UCSD-AML1 (cell line): Measurements from ENCODE around the gene ZNF26.
A peak's percentile ranks its signal among the peaks of the same experiment; 100 is the strongest.
"Not testable (repeated sequence)": the region's sequence is repeated elsewhere in the genome, so short reads cannot be mapped to it uniquely, and the experiment has no call there.

Experiments used
- DNase-seq: peaks from one replicate; lab custom pipeline; 2025; ENCODE audit not compliant: unreplicated experiment; lab: John Stamatoyannopoulos, UW

Gene ZNF26

GRCh38 chr12:132955094-132956010, 30.8 kb upstream of the ZNF26 start:
- no peak for DNase-seq

- peak; percentile 86 for DNase-seq
These were observed 30.0 kb upstream of the ZNF26 start, which contains the start of gene ZNF605 for GRCh38 chr12:132956011-132956788. Gene ZNF605 (minus strand): TSS chr12:132956306. CDS start chr12:132945635, 10,671 bp downstream.

GRCh38 chr12:132961790-132962189, 24.4 kb upstream of the ZNF26 start:
- not testable (repeated sequence) for DNase-seq

GRCh38 chr12:132963947-132964346, 22.2 kb upstream of the ZNF26 start:
- DNase-seq = not testable (repeated sequence)

GRCh38 chr12:132965796-132966195, 20.4 kb upstream of the ZNF26 start:
- no peak for DNase-seq

- no peak for DNase-seq
These were observed 19.3 kb upstream of the ZNF26 start for GRCh38 chr12:132966676-132967415.

DNA sequence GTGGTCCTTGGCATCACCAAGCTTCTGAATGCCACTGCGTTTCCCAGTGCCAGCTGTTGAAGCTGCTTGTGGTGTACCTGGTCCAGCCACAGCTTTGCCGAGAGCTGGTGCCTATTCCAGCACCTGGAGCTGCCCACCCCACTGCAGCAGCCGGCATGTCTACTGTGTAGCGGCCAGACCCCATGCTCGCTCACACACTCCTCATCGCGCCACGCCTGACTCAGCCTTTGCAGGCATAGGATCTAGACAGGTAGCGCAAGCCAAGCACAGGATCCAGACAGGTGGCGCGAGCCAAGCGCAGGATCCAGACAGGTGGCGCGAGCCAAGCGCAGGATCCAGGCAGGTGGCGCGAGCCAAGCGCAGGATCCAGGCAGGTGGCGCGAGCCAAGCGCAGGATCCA, 18.4 kb upstream of the ZNF26 start:
- DNase-seq = no peak

GRCh38 chr12:132972374-132972773, 13.8 kb upstream of the ZNF26 start:
- DNase-seq = no peak

GRCh38 chr12:132976870-132977269, 9.3 kb upstream of the ZNF26 start:
- not testable (repeated sequence) for DNase-seq

GRCh38 chr12:132986885-132987225, 688 bp downstream of the ZNF26 start:
- DNase-seq = no peak

DNA sequence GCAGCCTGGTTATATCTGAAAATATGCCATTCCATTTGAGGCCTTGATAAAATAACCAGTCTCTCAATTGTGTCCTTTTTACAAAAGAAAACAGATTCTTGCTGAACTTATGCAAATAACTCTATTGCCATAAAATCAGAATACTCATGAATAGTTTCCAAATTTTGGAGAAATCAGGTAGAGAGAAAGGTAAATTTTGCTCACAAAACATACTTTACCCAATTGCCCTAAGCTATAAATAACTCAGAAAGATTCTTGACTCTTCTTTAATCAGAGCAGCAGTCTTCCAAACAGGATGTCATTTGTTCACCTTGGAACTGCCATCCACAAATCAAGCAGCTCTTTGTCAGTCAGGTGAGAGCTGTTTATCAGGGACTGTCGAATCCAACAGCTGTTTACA, 12.6 kb downstream of the ZNF26 start:
- no peak for DNase-seq

DNA sequence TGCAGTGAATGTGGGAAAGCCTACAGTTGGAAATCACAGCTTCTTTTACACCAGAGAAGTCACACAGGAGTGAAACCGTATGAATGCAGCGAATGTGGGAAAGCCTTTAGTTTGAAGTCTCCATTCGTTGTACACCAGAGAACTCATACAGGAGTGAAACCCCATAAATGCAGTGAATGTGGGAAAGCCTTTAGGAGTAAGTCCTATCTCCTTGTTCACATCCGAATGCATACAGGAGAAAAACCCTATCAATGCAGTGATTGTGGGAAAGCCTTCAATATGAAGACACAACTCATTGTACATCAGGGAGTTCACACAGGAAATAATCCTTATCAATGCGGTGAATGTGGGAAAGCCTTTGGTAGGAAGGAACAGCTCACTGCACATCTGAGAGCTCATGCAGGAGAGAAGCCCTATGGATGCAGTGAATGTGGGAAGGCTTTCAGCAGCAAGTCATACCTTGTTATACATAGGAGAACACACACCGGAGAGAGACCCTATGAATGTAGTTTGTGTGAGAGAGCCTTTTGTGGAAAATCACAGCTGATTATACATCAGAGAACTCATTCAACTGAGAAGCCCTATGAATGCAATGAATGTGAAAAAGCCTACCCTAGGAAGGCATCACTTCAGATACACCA, 24.6 kb downstream of the ZNF26 start:
- DNase-seq = no peak

DNA sequence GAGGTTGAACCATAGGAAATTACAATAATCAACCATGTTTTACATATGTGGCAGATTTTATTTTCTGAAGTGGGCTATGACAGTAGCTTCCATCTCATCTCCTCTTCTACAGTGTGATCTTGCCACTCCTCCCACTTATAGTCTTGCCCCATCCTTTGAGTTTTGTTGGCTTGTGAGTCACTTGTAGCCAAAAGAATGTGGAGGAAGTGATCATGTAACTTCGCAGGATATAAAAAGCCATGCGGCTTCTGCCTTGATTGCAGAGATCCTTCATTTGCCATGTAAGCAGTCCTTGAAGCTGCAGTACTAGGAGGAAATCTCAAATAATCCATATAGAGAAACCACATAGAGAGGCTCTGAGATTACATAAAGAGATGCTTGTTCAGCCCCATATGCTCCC, 37.4 kb downstream of the ZNF26 start:
- no peak for DNase-seq

DNA sequence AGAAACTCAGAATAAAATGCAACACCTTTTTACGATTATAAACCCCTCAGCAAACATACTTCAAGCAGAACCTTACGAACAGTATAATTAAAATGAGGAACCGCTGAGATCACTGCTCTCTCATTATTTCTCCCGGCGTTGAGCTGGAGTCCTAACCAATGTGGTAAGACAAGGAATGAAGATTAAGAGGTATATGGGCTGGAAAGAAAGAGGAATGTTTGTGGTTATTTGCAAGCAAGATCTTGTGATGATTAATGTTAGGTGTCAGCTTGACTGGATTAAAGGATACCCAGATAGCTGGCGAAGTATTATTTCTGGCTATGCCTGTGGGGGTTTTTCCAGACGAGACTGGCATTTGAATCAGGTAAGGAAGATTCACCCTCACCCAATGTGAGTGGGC, 40.8 kb downstream of the ZNF26 start:
- DNase-seq = no peak

DNA sequence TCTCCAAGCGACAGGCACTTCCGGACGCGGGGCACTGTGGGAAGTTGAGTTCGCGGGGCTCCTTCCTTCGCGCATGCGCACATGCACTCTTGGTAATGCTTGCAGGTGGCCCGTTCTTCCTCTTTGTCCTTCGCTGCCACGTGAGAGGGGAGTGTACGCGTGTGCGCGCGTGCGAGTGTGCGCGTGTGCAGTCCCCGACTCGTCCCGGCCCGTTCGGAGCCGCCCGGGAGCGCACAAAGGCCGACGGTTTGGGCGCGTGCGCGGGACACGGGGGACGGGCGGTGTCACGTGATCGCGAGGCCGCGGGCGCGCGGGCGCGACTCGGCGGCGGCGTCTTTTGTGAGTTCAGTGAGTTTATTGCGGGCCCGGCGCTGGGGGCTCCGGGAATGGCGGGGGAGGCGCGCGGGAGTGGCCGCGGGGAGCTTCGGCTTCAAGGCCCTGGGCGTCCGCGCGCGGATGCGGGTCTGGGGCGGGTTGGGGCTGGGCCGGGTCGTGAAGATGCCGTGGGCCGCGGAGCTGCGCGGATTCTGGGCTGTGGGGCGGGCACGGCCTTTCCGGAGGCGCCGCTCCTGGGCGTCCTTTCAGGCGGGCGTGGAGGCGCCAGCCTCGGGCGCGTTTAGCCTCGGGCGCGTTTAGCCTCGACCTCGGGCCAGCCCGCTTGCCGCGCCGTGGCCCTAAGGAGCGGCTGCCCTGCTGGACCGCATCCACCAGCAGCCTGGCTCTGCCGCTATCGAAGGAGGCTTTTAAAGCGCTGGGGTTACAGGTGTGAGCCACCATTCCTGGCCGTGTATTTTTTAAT, 51.2 kb downstream of the ZNF26 start, which contains the start of gene ZNF84:
Gene ZNF84 (plus strand): TSS at position 303 of the 799 bp plus-strand sequence. CDS start 3,959 bp downstream, outside the sequence.
- DNase-seq = peak; percentile 99

DNA sequence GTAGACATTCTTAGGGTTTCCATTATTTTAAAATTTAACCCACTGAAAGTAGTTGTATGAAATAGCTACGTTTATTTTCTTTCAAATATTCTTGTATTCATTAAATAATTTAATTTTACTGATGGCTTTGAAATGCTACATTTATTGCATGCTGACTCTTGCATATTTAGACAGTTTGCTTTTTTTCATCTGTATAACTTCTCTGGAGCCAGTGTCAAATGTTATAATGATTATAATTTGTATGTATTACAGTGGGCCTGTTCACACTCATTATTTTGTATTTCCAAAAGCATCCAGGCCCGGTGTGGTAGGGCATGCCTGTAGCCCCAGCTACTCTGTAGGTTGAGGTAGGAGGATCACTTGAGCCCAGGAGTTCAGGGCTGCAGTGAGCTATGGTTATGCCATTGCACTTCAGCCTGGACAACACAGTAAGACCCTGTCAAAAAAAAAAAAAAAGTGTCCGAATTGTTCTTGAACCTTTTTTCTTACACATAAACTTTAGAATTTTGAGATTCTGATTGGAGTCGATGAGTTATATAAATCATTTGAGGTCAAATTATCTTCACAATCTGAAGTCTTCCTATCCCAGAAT, 52.0 kb downstream of the ZNF26 start:
- no peak for DNase-seq

GRCh38 chr12:133046698-133047097, 60.5 kb downstream of the ZNF26 start:
- no peak for DNase-seq

GRCh38 chr12:133057446-133057845, 71.3 kb downstream of the ZNF26 start:
- no peak for DNase-seq
